HG03280 (cell line): ENCODE results near the gene HOXB3.
"Not testable (repeated sequence)": the region's sequence is repeated elsewhere in the genome, so short reads cannot be mapped to it uniquely, and the experiment has no call there.

ENCODE experiments used
- ATAC-seq: cut with Tn5 transposase; IDR thresholded peaks from one replicate; pipeline ENCODE4 v1.9.1; 2021; ENCODE audit warnings: mild to moderate bottlenecking, moderate library complexity; ENCODE audit not compliant: unreplicated experiment

Gene HOXB3

GRCh38 chr17:48547808-48548522 is 42.1 kb downstream of the HOXB3 start:
- no peak for ATAC-seq

GRCh38 chr17:48546924-48547807 is 42.9 kb downstream of the HOXB3 start:
- no peak for ATAC-seq

GRCh38 chr17:48546137-48546923 is 43.7 kb downstream of the HOXB3 start:
- no peak for ATAC-seq

GRCh38 chr17:48545539-48545938 is 44.5 kb downstream of the HOXB3 start:
- no peak for ATAC-seq

GRCh38 chr17:48545022-48545375 is 45.0 kb downstream of the HOXB3 start, which contains the start of gene HOXB2:
HOXB2 (minus strand) TSS chr17:48545109; CDS start chr17:48544911, 198 bp downstream.
- ATAC-seq = no peak

GRCh38 chr17:48544349-48545021 is 45.6 kb downstream of the HOXB3 start:
- ATAC-seq = no peak

- ATAC-seq = no peak
These were observed 46.1 kb downstream of the HOXB3 start for GRCh38 chr17:48543854-48544348.

GRCh38 chr17:48543107-48543853 is 46.8 kb downstream of the HOXB3 start:
- peak; percentile 47 for ATAC-seq

GRCh38 chr17:48542698-48543106 is 47.3 kb downstream of the HOXB3 start:
- ATAC-seq = no peak

- ATAC-seq = no peak
These were observed 47.9 kb downstream of the HOXB3 start for GRCh38 chr17:48542114-48542656.

GRCh38 chr17:48541577-48542113 is 48.4 kb downstream of the HOXB3 start:
- no peak for ATAC-seq

- ATAC-seq = no peak
These were observed 48.9 kb downstream of the HOXB3 start for GRCh38 chr17:48541036-48541576.

- ATAC-seq = no peak
These were observed 49.8 kb downstream of the HOXB3 start for GRCh38 chr17:48540213-48540612.

GRCh38 chr17:48539177-48539576 is 50.9 kb downstream of the HOXB3 start:
- no peak for ATAC-seq

GRCh38 chr17:48537316-48537715 is 52.7 kb downstream of the HOXB3 start:
- ATAC-seq = no peak

- not testable (repeated sequence) for ATAC-seq
These were observed 54.1 kb downstream of the HOXB3 start for GRCh38 chr17:48535793-48536559.

GRCh38 chr17:48532261-48532660 is 57.8 kb downstream of the HOXB3 start:
- ATAC-seq = no peak

GRCh38 chr17:48530887-48531272 is 59.2 kb downstream of the HOXB3 start, which contains the start of gene HOXB1:
HOXB1 (minus strand) TSS chr17:48531011; CDS start chr17:48530904, 107 bp downstream.
- ATAC-seq = no peak
